ENCODE results near the gene TTC33.

Gene TTC33

DNA sequence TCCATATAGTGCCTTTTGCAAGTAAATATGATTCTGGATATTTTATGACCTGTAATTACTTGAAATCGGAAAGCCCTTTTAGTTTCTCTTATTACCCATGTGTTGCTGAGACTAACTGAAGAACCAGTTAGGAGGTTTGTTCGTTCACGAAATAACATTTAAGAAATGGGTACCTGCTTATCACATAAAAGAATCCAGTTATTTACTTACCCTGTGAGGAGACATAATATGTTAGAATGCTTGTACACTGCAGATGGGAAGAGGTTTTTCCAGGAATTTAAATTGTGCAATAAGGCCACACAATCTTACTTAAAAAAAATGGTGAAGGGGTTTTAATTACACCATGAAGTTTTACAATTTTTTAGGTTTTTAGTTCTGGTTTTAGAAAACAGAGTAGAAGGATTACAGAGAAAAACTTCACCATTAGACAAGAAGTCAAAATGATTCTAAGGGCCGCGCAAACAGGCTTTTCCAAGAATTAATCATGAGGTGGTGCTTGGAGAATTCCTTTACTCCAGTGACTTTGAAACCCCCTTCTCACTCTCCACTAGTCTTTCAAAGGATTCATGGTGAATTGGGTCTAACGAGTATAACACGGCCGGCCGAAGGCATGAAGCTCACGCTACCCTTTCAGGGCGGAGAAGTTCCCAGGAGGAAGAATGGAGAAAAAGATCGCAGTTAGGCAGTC is 77.2 kb downstream of the TTC33 start:
- TF ChIP-seq CTCF (IDR thresholded peaks at IDR 0.05; ENCODE audit: borderline replicate concordance, insufficient read depth, low read depth, low read length), result no peak
- H3K4me3 ChIP-seq (ENCODE audit: low read depth, low read length), result no peak overlapping the region

GRCh38 chr5:40678026-40678425 is 77.7 kb downstream of the TTC33 start:
- no peak overlapping the region for H3K4me3 ChIP-seq (ENCODE audit: low read depth, low read length)
- TF ChIP-seq CTCF (IDR thresholded peaks at IDR 0.05; ENCODE audit: borderline replicate concordance, insufficient read depth, low read depth, low read length), result no peak

DNA sequence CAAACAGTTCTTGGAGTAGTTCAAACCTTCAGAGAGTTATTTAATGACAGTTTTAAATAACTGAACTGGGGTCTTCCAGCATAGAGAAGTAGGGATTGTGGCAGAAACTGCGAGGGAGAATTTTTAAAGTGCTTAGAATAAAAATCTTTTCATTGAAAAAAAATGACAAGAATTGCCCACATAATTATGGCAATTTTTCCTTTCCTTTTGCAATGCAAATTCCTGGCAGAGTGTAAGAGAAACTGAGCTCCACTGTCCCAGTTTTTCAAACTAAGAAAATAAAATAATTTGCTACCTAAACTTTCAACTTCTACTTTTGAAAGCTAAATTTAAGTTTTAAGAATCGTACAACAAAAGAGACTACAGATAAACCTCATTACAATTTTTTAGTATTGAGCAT is 78.3 kb downstream of the TTC33 start:
- no peak overlapping the region for H3K4me3 ChIP-seq (ENCODE audit: low read depth, low read length)
- no peak for TF ChIP-seq CTCF (IDR thresholded peaks at IDR 0.05; ENCODE audit: borderline replicate concordance, insufficient read depth, low read depth, low read length)

GRCh38 chr5:40676613-40677343 is 79.0 kb downstream of the TTC33 start:
- no peak overlapping the region for H3K4me3 ChIP-seq (ENCODE audit: low read depth, low read length)
- TF ChIP-seq CTCF (IDR thresholded peaks at IDR 0.05; ENCODE audit: borderline replicate concordance, insufficient read depth, low read depth, low read length), result no peak

DNA sequence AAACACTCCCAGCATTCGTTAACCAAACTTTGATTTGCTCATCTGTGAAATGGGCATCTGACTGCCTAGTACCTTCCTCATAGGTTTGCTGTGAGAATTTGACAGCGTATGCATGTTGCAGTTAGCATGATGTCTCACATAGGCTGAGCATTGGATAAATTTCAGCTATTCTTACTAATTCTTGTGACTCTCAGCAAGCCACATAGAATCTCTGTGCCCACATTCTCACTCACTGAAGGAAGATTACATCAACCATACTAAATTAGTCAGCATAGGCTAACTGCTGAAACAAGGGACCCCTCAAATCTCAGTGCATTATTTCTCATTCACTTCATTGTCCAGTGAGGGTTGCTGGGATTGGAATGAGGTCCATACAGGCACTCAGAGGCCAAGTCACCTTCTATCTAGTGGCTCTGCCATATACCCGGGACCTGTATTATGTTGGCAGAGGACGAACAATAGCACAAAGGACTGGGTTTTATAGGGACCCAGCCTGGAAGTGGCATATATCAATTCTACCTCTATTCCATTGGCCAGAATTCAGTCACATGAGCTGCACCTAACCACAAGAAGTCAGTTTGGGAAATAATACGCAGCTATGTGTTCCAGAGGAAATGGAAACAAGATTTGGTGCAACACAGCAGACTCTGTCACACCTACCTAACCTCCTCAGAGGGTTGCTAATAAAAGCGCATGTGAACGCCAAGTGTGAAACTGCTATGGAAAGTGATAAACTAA is 80.2 kb downstream of the TTC33 start:
- no peak for TF ChIP-seq CTCF (IDR thresholded peaks at IDR 0.05; ENCODE audit: borderline replicate concordance, insufficient read depth, low read depth, low read length)
- H3K4me3 ChIP-seq (ENCODE audit: low read depth, low read length), result no peak overlapping the region

GRCh38 chr5:40674661-40675235 is 81.0 kb downstream of the TTC33 start:
- no peak for TF ChIP-seq CTCF (IDR thresholded peaks at IDR 0.05; ENCODE audit: borderline replicate concordance, insufficient read depth, low read depth, low read length)
- no peak overlapping the region for H3K4me3 ChIP-seq (ENCODE audit: low read depth, low read length)
